Right lobe of liver (tissue), 4 donors: ENCODE measurements around the gene DGKH.

Experiments
- POLR2A ChIP-seq: fragments of 450-650 bp; IDR thresholded peaks from one replicate; pipeline ENCODE4 v1.6.1; 2017; ENCODE audit warnings: antibody characterized with exemption, mild to moderate bottlenecking
- TF ChIP-seq, protein P1 (sequence below), 4 donors: fragments of 200-600 bp in 3 of 4; fragments of 450-650 bp in 1 of 4; IDR thresholded peaks; one replicate each; pipeline versions ENCODE4 v1.5.1 to v1.8.0; 2016 to 2022; ENCODE audit warnings: antibody characterized with exemption in 4 of 4, mild to moderate bottlenecking in 2 of 4
- donor health status: DM: no; HTN: no; CAD: no.
- donor health status: DM: no; HTN: no; CAD: no.
- donor health status: DM: no; HTN: yes; CAD: no.

DNA sequence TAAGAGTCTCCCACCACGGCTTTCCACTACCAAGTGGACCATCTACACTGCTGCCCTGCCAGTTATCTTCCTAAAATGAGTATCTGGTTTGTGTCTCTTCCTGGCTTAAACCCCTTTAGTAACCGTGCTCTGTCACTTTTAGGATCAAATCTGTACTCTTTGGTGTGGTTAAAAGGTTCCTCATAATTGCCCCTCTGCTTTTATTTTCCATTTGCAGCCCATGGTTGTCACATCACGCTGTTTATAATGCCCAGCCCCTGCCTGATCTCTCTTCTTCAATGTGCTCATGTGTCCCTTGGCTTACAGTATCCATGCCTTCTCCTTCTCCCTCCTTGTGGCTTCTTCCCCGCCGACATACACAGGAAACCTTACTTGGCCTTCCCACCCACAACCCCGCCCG is 100.1 kb downstream of the DGKH start:
- TF ChIP-seq POLR2A = no peak
- TF ChIP-seq, protein P1, sequence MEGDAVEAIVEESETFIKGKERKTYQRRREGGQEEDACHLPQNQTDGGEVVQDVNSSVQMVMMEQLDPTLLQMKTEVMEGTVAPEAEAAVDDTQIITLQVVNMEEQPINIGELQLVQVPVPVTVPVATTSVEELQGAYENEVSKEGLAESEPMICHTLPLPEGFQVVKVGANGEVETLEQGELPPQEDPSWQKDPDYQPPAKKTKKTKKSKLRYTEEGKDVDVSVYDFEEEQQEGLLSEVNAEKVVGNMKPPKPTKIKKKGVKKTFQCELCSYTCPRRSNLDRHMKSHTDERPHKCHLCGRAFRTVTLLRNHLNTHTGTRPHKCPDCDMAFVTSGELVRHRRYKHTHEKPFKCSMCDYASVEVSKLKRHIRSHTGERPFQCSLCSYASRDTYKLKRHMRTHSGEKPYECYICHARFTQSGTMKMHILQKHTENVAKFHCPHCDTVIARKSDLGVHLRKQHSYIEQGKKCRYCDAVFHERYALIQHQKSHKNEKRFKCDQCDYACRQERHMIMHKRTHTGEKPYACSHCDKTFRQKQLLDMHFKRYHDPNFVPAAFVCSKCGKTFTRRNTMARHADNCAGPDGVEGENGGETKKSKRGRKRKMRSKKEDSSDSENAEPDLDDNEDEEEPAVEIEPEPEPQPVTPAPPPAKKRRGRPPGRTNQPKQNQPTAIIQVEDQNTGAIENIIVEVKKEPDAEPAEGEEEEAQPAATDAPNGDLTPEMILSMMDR (IDR thresholded peaks at IDR 0.05) = no peak
